Breast epithelium (tissue), 4 donors: ENCODE data around the gene ZNF319. TPM values are rescaled to one million over a fixed set of nuclear protein-coding genes. Genes with fewer than 3 reads are reported as not detected.
A peak's percentile ranks its signal among the peaks of the same experiment; 100 is the strongest.

Source experiments
- DNase-seq, 2 donors: peaks; one replicate each; pipeline ENCODE4 v3.0.0-alpha.2; 2019; ENCODE audit warnings: low spot score in 2 of 2
- H3K27ac ChIP-seq, 2 donors: fragments of 200-600 bp; sonication (generic) in 1 of 2; one replicate each; pipeline ENCODE4 v1.5.1; 2016 to 2019; ENCODE audit warnings: mild to moderate bottlenecking in 1 of 2
- H3K27me3 ChIP-seq, 2 donors: fragments of 200-600 bp; sonication (generic) in 1 of 2; one replicate each; pipeline versions ENCODE4 v1.5.1 to v1.6.0; 2017 to 2019; ENCODE audit warnings: control low read depth in 1 of 2, mild to moderate bottlenecking in 1 of 2
- H3K36me3 ChIP-seq: fragments of 200-600 bp; one replicate; pipeline ENCODE4 v1.5.1; 2019
- H3K4me1 ChIP-seq, 2 donors: fragments of 200-600 bp; sonication (generic); one replicate each; pipeline ENCODE4 v1.5.1; 2016 to 2019; ENCODE audit warnings: control low read depth in 1 of 2
- H3K4me3 ChIP-seq, 3 donors: fragments of 200-600 bp; sonication (generic); 1 replicate in 2 of 3; 2 replicates in 1 of 3; pipeline ENCODE4 v1.5.1; 2016 to 2019; ENCODE audit warnings: mild to moderate bottlenecking in 3 of 3, moderate library complexity in 2 of 3
- H3K9me3 ChIP-seq, 2 donors: fragments of 200-600 bp; sonication (generic) in 1 of 2; one replicate each; pipeline ENCODE4 v1.5.1; 2016 to 2019; ENCODE audit warnings: control low read depth in 1 of 2
- POLR2A ChIP-seq: fragments of 450-650 bp; IDR thresholded peaks from one replicate; pipeline ENCODE4 v1.6.1; 2016; ENCODE audit warnings: antibody characterized with exemption, mild to moderate bottlenecking, moderate library complexity
- POLR2AphosphoS5 ChIP-seq, 3 donors: sonication (generic); formaldehyde crosslinking; IDR thresholded peaks; one replicate each; pipeline ENCODE4 v1.6.1; 2017; ENCODE audit warnings: antibody characterized with exemption in 3 of 3
- intact Hi-C: fragments of 100-400 bp; cut with DNase I; formaldehyde crosslinking; loops from one replicate; pipeline ENCODE4 v1.15.1; 2023; ENCODE audit warnings: low total_unique reads
- total RNA-seq, 3 donors: library from RNA; depleted of rRNA; stranded (reverse); fragments of >200 nt; gene quantifications; one replicate each; pipeline ENCODE4 v1.1.0, GENCODE V29; 2016
- TF ChIP-seq, protein P1 (sequence below), 3 donors: fragments of 450-650 bp; IDR thresholded peaks; one replicate each; pipeline ENCODE4 v1.5.1; 2016 to 2017; ENCODE audit warnings: antibody characterized with exemption in 3 of 3, mild to moderate bottlenecking in 3 of 3, moderate library complexity in 3 of 3

Gene ZNF319
- total RNA-seq, 3 donors from 2014 or later = 6.2 to 7.2 (median 6.4) TPM

DNA sequence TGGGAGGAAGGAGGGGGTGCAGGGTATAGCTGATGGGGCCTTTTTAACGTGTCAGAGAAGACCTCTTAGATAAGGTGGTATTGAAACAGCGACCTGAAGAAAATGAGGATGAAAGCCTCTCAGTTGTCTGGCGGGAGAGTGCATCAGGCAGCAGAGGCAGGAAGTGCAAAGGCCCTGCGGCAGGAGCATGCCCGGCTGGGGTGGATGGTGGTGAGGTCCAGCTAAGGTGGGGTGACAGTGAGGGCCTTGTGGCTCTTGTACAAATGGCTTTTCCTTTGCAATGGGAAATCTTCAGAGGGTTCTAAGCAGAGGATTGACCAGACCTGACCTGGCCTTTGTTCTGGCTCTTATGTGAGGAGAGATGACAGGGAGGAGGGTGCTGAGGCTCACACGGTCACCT, 36.5 kb upstream of the ZNF319 start:
- H3K27ac ChIP-seq = no peak overlapping the region
- TF ChIP-seq POLR2AphosphoS5 (IDR thresholded peaks at IDR 0.05) = no peak
- TF ChIP-seq, protein P1, sequence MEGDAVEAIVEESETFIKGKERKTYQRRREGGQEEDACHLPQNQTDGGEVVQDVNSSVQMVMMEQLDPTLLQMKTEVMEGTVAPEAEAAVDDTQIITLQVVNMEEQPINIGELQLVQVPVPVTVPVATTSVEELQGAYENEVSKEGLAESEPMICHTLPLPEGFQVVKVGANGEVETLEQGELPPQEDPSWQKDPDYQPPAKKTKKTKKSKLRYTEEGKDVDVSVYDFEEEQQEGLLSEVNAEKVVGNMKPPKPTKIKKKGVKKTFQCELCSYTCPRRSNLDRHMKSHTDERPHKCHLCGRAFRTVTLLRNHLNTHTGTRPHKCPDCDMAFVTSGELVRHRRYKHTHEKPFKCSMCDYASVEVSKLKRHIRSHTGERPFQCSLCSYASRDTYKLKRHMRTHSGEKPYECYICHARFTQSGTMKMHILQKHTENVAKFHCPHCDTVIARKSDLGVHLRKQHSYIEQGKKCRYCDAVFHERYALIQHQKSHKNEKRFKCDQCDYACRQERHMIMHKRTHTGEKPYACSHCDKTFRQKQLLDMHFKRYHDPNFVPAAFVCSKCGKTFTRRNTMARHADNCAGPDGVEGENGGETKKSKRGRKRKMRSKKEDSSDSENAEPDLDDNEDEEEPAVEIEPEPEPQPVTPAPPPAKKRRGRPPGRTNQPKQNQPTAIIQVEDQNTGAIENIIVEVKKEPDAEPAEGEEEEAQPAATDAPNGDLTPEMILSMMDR (IDR thresholded peaks at IDR 0.05) = no peak
- no peak for TF ChIP-seq POLR2A
- H3K36me3 ChIP-seq = no peaks in the 10 kb centered on the region
- H3K4me3 ChIP-seq = no peak overlapping the region
- no peak for DNase-seq
- intact Hi-C loops = no loop called here
- no peaks in the 10 kb centered on the region for H3K27me3 ChIP-seq
- H3K4me1 ChIP-seq = no peaks in the 10 kb centered on the region
- no peaks in the 10 kb centered on the region for H3K9me3 ChIP-seq

DNA sequence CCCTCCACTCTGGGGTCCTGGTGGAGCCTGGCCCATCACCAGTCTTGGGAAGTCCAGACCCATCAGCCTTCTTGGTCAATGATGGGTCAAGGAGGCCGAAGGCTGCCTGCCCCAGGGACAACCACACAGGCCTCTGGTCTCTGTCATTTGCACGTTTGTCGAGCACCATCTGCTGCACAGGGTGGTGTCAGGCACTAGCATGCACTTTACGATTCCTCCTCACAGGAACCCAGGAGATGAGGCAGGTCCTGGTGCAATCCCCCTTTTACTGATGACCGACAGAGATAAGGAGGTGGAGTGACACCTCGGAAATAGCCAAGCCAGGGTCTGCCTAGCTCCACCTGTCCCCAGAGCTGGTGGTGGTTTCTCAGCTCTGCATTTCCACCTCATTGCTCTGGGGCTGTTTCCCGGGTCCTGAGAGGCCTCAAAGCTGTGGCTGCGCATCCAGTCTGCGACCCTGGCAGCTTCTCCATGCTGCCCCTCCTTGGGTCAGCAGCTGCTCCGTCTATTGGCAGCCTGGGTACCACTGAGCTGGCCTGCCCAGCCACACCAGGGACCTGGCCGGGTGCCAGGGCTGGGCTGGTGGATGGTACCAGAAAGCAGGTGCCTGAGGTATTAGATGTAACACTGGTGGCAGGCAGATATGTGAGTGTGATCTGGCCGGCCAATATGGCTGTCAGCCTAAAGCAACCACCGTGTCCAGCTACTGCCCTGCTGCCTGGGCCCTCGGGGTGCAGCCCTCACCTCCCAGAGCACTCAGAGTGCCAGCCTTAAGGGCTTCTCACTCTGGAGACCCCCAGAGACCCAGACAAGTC, 35.1 kb upstream of the ZNF319 start:
- Histone ChIP-seq H3K27ac (no peak overlapping the region), H3K36me3 (no peaks in the 10 kb centered on the region), H3K9me3 (no peaks in the 10 kb centered on the region), H3K4me3 (no peak overlapping the region), H3K4me1 (peaks cover 0 to 8% of the 10 kb centered on the region in 2 donors), H3K27me3 (no peaks in the 10 kb centered on the region)
- intact Hi-C loops = no loop called here
- no peak for DNase-seq
- no peak for TF ChIP-seq POLR2A
- TF ChIP-seq, protein P1 (IDR thresholded peaks at IDR 0.05) = no peak
- TF ChIP-seq POLR2AphosphoS5 (IDR thresholded peaks at IDR 0.05) = no peak

GRCh38 chr16:58034774-58035173, 34.3 kb upstream of the ZNF319 start:
- H3K4me1 ChIP-seq = peaks cover 0 to 8% of the 10 kb centered on the region in 2 donors
- no peaks in the 10 kb centered on the region for H3K9me3 ChIP-seq
- no peak for DNase-seq
- H3K4me3 ChIP-seq = no peak overlapping the region
- intact Hi-C loops = no loop called here
- TF ChIP-seq POLR2AphosphoS5 (IDR thresholded peaks at IDR 0.05) = no peak
- TF ChIP-seq, protein P1 (IDR thresholded peaks at IDR 0.05) = no peak
- TF ChIP-seq POLR2A = no peak
- no peaks in the 10 kb centered on the region for H3K36me3 ChIP-seq
- no peaks in the 10 kb centered on the region for H3K27me3 ChIP-seq
- no peak overlapping the region for H3K27ac ChIP-seq

DNA sequence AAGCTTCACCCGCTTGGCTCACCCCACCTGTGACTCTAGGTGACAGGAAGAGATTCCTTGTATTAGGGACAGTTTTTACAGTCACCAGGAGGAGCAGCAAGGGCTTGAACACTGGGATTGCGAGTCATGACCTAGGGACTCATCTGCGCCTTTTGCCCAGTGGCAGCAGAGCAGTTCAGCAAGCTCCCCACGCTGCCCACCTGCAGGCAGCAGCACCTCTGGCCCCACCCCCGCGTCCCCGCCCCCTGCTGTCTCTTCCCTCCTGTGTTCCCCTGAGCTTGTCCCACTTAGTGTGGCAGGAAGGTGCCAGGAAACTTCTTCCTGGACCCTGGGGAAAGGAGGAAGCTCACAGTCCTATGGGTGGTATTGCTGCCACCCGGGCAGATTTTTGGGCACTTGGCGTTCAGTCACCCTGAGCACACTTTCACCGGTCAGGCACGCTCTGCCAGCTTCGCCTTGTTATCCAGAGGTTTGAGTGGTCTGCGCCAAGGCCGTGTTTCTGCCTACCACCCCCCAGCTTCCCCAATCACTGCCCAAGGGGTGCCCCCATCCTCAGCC, 33.7 kb upstream of the ZNF319 start:
- no peaks in the 10 kb centered on the region for H3K9me3 ChIP-seq
- H3K4me1 ChIP-seq = peaks cover 0 to 8% of the 10 kb centered on the region in 2 donors
- H3K36me3 ChIP-seq = no peaks in the 10 kb centered on the region
- DNase-seq = no peak
- no peak overlapping the region for H3K27ac ChIP-seq
- H3K4me3 ChIP-seq = no peak overlapping the region
- TF ChIP-seq, protein P1 (IDR thresholded peaks at IDR 0.05) = no peak
- no peak for TF ChIP-seq POLR2AphosphoS5 (IDR thresholded peaks at IDR 0.05)
- intact Hi-C loops = no loop called here
- H3K27me3 ChIP-seq = no peaks in the 10 kb centered on the region

- Histone ChIP-seq H3K27ac (peak overlapping the region in 1 of 2 donors; percentile 48), H3K4me1 (peaks cover 0 to 8% of the 10 kb centered on the region in 2 donors), H3K4me3 (no peak overlapping the region), H3K27me3 (no peaks in the 10 kb centered on the region), H3K9me3 (no peaks in the 10 kb centered on the region), H3K36me3 (no peaks in the 10 kb centered on the region)
- DNase-seq = no peak
- intact Hi-C loops = no loop called here
- TF ChIP-seq POLR2AphosphoS5 (IDR thresholded peaks at IDR 0.05) (no peak), POLR2A (no peak)
- TF ChIP-seq, protein P1 (IDR thresholded peaks at IDR 0.05) = no peak
These were observed 32.3 kb upstream of the ZNF319 start for GRCh38 chr16:58032710-58033293.
